ENCODE results near the gene NSFL1C. TPM values are rescaled to one million over a fixed set of nuclear protein-coding genes. Genes with fewer than 3 reads are reported as not detected.

Gene NSFL1C
- total RNA-seq, 2 experiments from 2014 or later = 67.2 to 67.9 TPM

- DNase-seq (peak; percentile 92), ATAC-seq (peak; percentile 88)
- peak within 1 kb of the TSS; percentile 82 for H3K4me3 Mint-ChIP-seq
- no peaks in the 10 kb centered on the region for H3K27me3 Mint-ChIP-seq
- CTCF ChIA-PET = interaction anchor here (1.5 to 2.1 kb wide), 2 partner anchors 78 to 80 kb away, joined by 8 to 12 read pairs; no protein-coding TSS in a partner anchor
- intact Hi-C loops (cut with micrococcal nuclease) = loop anchor here (2.0 to 5.0 kb wide), 3 partner anchors 36 to 66 kb away; partner anchors contain the start of gene SDCBP2
- peaks cover 31% of the 10 kb centered on the region for H3K36me3 Mint-ChIP-seq (ENCODE audit: low read depth)
- peak within 1 kb of the TSS; percentile 91 for H3K27ac Mint-ChIP-seq
- no peak for TF ChIP-seq CTCF (IDR thresholded peaks at IDR 0.05)
- H3K4me1 Mint-ChIP-seq (ENCODE audit: low read depth) = peaks cover 47% of the 10 kb centered on the region
- no peaks in the 10 kb centered on the region for H3K9me3 Mint-ChIP-seq
- POLR2A ChIA-PET = interaction anchor here (0.7 to 4.4 kb wide), 5 partner anchors 10 to 60 kb away, joined by 3 to 18 read pairs (median 4); no protein-coding TSS in a partner anchor
Observed at GRCh38 chr20:1392693-1393506, 73.7 kb downstream of the NSFL1C start, which contains the start of gene FKBP1A. TSS of gene FKBP1A (minus strand) at chr20:1393054. CDS start at chr20:1392998, 56 bp downstream.

- intact Hi-C loops (cut with micrococcal nuclease) = loop anchor here (2.0 to 5.0 kb wide), 3 partner anchors 35 to 65 kb away; partner anchors contain the start of gene SDCBP2
- Mint-ChIP-seq H3K27ac (peak overlapping the region; percentile 88), H3K4me1 (ENCODE audit: low read depth) (peaks cover 51% of the 10 kb centered on the region), H3K27me3 (no peaks in the 10 kb centered on the region), H3K9me3 (no peaks in the 10 kb centered on the region), H3K4me3 (peak overlapping the region; percentile 82), H3K36me3 (ENCODE audit: low read depth) (peaks cover 33% of the 10 kb centered on the region)
- DNase-seq (no peak), ATAC-seq (peak; percentile 5)
- ChIA-PET CTCF (interaction anchor here (0.9 to 2.1 kb wide), 5 partner anchors 20 to 79 kb away, joined by 3 to 12 read pairs (median 4); no protein-coding TSS in a partner anchor), POLR2A (interaction anchor here (0.9 to 4.4 kb wide), 8 partner anchors 12 to 72 kb away, joined by 3 to 18 read pairs (median 4); no protein-coding TSS in a partner anchor)
- TF ChIP-seq CTCF (IDR thresholded peaks at IDR 0.05) = no peak
Observed at GRCh38 chr20:1392443-1392692, 74.3 kb downstream of the NSFL1C start.

Other genes with a start within 250 kb of the NSFL1C start
- under 1 TPM; 0.18 to 0.25 TPM for gene RAD21L1, start 240.8 kb downstream of the NSFL1C start, total RNA-seq
- gene SNPH, start 200.6 kb downstream of the NSFL1C start, total RNA-seq = 1 to 10 TPM; 3.7 to 4.1 TPM
- gene SDCBP2, start 137.7 kb downstream of the NSFL1C start, total RNA-seq = 1 to 10 TPM; 3.0 to 3.7 TPM
- gene FKBP1A, start 73.8 kb downstream of the NSFL1C start, total RNA-seq = 100 to 1,000 TPM; 259 to 282 TPM
- gene SIRPB2, start 24.6 kb upstream of the NSFL1C start, total RNA-seq = not detected
- gene SIRPD, start 90.9 kb upstream of the NSFL1C start, total RNA-seq = not detected
- under 1 TPM; 0.83 to 0.92 TPM for gene SIRPB1, start 153.2 kb upstream of the NSFL1C start, total RNA-seq
- gene SIRPG, start 190.9 kb upstream of the NSFL1C start, total RNA-seq = 10 to 100 TPM; 45.4 to 48.6 TPM

All from activated CD8-positive, alpha-beta T cell treated with anti-CD3 and anti-CD28 coated beads for 36 hours (primary cell).